ENCODE data around the gene TYW3. TPM values are rescaled to one million over a fixed set of nuclear protein-coding genes. Genes with fewer than 3 reads are reported as not detected.

The TYW3 gene
- total and polyA plus RNA-seq, 4 donors, result 8.3 to 20.9 (median 15.0) TPM

DNA sequence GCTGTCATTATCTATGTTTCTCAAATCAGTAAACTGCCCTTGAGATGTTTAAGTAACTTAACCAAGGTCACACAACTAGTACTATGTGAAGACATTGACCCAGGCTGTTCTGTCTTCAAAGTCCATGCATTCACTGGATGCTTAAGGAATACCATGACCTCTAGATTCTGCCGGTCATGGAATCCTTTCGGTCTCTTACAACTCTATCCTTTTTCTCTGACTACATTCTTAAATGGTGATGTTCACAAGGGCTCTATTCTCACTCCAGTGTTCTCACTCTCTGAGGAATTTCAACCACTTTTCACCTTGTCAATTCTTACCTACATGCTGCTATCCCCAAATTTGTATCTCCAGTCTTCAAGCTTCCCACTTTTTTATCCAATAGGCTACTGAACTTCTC is 15.3 kb upstream of the TYW3 start:
- DNase-seq (no peak), ATAC-seq (ENCODE audit: insufficient read depth, low FRiP score) (no peak)
- no peak for TF ChIP-seq CTCF (IDR thresholded peaks at IDR 0.05; ENCODE audit: control extremely low read depth, extremely low read depth)
- Histone ChIP-seq H3K27me3 (ENCODE audit: control insufficient read depth in 3 of 3, insufficient read depth in 3 of 3, low read length in 2 of 3) (no peaks in the 10 kb centered on the region), H3K27ac (ENCODE audit: low read depth in 1 of 2, low read length in 1 of 2) (no peak overlapping the region), H3K9ac (ENCODE audit: insufficient read depth in 1 of 2, low read length in 2 of 2) (no peak overlapping the region), H3K36me3 (ENCODE audit: control insufficient read depth in 4 of 4, insufficient read depth in 4 of 4, low read length in 4 of 4) (peaks cover 19 to 37% (median 26%) of the 10 kb centered on the region in 4 donors), H3K9me3 (ENCODE audit: control insufficient read depth in 4 of 4, insufficient read depth in 3 of 4, low read length in 3 of 4) (no peaks in the 10 kb centered on the region), H3K4me1 (ENCODE audit: control insufficient read depth in 5 of 5, insufficient read depth in 5 of 5, low read length in 5 of 5) (no peaks in the 10 kb centered on the region), H3K4me3 (no peak overlapping the region)
- WGBS, 2 donors, result 97 to 100% methylated on average over 2 of the region's 2 CpGs

DNA sequence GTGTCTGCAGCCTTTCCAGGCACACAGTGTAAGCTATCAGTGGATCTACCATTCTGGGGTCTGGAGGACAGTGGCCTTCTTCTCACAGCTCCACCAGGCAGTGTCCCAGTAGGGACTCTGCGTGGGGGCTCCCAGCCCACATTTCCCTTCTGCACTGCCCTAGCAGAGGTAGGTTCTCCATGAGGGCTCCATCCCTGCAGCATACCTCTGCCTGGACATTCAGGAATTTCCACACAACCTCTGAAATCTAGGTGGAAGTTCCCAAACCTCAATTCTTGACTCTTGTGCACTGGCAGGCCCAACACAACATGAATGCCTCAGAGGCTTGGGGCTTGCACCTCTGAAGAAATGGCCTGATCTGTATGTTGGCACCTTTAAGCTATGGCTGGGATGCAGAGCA is 6.9 kb upstream of the TYW3 start:
- no peak overlapping the region for H3K4me3 ChIP-seq
- H3K27me3 ChIP-seq (ENCODE audit: control insufficient read depth in 3 of 3, insufficient read depth in 3 of 3, low read length in 2 of 3), result no peaks in the 10 kb centered on the region
- ATAC-seq (ENCODE audit: insufficient read depth, low FRiP score) (no peak), DNase-seq (no peak)
- peaks cover 0 to 5% (median 0%) of the 10 kb centered on the region in 5 donors for H3K4me1 ChIP-seq (ENCODE audit: control insufficient read depth in 5 of 5, insufficient read depth in 5 of 5, low read length in 5 of 5)
- H3K36me3 ChIP-seq (ENCODE audit: control insufficient read depth in 4 of 4, insufficient read depth in 4 of 4, low read length in 4 of 4), result peaks cover 4 to 17% (median 10%) of the 10 kb centered on the region in 4 donors
- H3K9ac ChIP-seq (ENCODE audit: insufficient read depth in 1 of 2, low read length in 2 of 2), result no peak overlapping the region
- no peak for TF ChIP-seq CTCF (IDR thresholded peaks at IDR 0.05; ENCODE audit: control extremely low read depth, extremely low read depth)
- WGBS, 2 donors, result 91 to 98% methylated on average over 1 of the region's 1 CpG
- no peak overlapping the region for H3K27ac ChIP-seq (ENCODE audit: low read depth in 1 of 2, low read length in 1 of 2)
- H3K9me3 ChIP-seq (ENCODE audit: control insufficient read depth in 4 of 4, insufficient read depth in 3 of 4, low read length in 3 of 4), result peaks cover 0 to 3% (median 0%) of the 10 kb centered on the region in 4 donors

GRCh38 chr1:74728736-74729135 is 4.2 kb upstream of the TYW3 start:
- H3K9ac ChIP-seq (ENCODE audit: insufficient read depth in 1 of 2, low read length in 2 of 2), result no peak overlapping the region
- TF ChIP-seq CTCF (IDR thresholded peaks at IDR 0.05; ENCODE audit: control extremely low read depth, extremely low read depth), result no peak
- peaks cover 0 to 3% (median 0%) of the 10 kb centered on the region in 4 donors for H3K36me3 ChIP-seq (ENCODE audit: control insufficient read depth in 4 of 4, insufficient read depth in 4 of 4, low read length in 4 of 4)

More at GRCh38 chr1:74728736-74729135, 4.2 kb upstream of the TYW3 start:
- 67 to 86% methylated on average over 3 of the region's 3 CpGs for WGBS, 2 donors
- H3K4me3 ChIP-seq, result no peak overlapping the region
- H3K4me1 ChIP-seq (ENCODE audit: control insufficient read depth in 5 of 5, insufficient read depth in 5 of 5, low read length in 5 of 5), result peaks cover 0 to 9% (median 8%) of the 10 kb centered on the region in 5 donors
- H3K27ac ChIP-seq (ENCODE audit: low read depth in 1 of 2, low read length in 1 of 2), result no peak overlapping the region
- H3K27me3 ChIP-seq (ENCODE audit: control insufficient read depth in 3 of 3, insufficient read depth in 3 of 3, low read length in 2 of 3), result no peaks in the 10 kb centered on the region
- no peak for ATAC-seq (ENCODE audit: insufficient read depth, low FRiP score)
- DNase-seq, result peak in 1 of 3 donors; percentile 22
- H3K9me3 ChIP-seq (ENCODE audit: control insufficient read depth in 4 of 4, insufficient read depth in 3 of 4, low read length in 3 of 4), result peaks cover 0 to 3% (median 0%) of the 10 kb centered on the region in 4 donors
